NCI-H82 treated with DMSO at 0.1 percent for 48 hours (cell line): Measurements from ENCODE around the gene BET1.
A peak's percentile ranks its signal among the peaks of the same experiment; 100 is the strongest.

ENCODE experiments used
- DNase-seq: peaks from one replicate; lab custom pipeline; 2025; ENCODE audit not compliant: unreplicated experiment; lab: John Stamatoyannopoulos, UW

The BET1 gene

DNA sequence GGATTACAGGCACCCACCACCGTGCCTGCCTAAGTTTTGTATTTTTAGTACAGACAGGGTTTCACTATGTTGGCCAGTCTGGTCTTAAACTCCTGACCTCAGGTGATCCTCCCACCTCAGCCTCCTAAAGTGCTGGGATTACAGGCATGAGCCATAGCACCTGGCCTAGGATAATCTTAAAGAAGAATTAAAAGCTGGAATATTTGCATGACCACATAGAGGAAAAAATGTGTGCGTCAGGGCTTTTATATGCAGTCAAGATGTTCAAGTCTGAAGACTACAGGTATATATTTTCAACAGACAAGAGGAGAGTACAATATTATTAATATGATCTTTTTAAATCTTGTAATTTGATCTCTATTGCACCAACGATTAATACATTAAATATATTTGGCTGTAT lies 43.2 kb downstream of the BET1 start:
- no peak for DNase-seq

DNA sequence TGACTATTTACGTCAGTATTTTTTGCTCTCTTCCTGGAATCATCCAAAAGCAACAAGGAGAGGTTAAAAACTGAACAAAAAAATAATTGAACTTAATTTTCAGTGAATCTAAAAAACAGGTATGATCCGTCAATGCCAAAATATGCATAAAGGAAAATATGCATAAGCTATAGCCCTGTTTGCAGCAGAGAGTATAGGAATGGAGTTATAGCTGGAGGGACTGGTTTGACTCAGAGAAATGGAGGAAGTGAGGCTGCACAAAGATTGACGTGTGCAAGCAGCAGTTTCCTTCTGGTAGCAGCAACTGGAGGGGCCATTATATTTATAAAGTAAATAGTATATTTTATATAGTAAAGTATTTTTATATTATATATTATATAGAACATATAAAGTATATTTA lies 45.5 kb downstream of the BET1 start:
- no peak for DNase-seq

DNA sequence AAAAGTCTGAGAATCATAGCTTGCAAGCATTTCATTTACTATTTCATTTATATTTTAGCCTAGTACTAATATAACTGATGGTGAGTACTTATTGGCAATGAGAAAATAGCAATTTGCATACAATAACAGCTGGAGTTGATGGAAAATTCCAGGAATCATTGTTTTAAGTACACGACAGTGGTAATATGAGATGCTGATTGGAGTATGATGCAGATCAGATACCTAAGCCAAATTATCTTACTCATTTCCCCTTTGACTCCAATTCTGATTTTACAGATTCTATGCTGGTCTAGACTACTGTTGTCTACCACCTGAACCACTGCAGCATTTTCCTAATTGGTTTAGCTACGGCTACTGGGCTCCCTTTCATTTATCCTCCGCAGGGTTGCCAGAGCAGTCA lies 45.9 kb downstream of the BET1 start:
- no peak for DNase-seq

DNA sequence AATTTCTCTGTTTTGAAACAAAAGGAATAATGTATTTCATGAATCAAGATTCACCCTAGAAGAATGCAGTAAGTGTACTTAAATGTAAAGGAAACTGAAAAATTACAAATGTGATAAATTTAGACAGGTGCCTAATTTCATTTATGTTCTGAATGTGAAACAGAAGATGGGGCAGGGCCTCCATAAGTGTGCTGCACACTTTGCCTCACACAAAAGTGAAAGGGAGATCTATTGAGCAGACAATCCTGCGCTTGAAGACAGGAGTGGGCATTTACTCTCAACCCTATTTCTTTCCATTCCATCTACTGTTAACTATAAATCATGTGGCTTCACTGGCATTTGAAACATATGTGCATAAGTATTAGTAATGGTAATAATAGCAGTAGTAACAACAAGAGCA lies 46.4 kb downstream of the BET1 start:
- DNase-seq: no peak

DNA sequence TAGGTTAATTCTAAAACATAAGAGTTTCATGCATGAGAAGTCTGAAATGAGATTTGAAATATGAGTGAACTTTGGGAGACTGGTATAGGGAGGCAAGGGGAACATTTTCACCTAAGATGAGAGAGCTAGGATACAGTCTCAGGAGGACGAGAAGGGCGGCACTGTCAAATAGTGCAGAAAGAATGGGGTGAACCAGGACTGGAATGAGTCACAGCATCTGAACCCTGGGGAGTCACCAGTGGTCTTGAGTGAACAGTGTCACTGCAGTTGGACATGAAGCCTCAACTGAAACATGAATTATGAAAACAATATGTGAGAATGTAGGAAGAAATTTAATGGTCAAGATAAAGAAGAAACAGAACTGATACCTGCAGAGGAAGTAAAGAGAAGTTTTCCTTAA lies 48.9 kb downstream of the BET1 start:
- no peak for DNase-seq

DNA sequence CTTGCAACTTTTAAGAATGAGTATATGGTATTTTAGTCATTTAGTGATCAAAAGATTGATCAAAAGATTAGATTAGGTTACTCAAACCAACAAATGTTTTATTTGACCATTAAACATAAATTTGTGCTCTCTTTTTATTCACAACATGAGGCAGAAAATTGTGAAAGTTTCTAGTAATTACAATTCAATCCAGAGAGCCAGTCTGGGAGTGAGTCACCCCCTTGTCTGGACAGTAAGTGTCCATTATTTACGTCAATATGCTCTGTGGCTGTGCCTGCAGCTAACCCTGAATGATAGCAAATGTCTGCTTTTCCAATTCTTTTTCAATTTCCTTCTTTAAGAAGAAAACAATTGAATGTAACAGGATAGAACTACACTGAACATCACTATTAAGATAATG lies 54.7 kb downstream of the BET1 start:
- no peak for DNase-seq

DNA sequence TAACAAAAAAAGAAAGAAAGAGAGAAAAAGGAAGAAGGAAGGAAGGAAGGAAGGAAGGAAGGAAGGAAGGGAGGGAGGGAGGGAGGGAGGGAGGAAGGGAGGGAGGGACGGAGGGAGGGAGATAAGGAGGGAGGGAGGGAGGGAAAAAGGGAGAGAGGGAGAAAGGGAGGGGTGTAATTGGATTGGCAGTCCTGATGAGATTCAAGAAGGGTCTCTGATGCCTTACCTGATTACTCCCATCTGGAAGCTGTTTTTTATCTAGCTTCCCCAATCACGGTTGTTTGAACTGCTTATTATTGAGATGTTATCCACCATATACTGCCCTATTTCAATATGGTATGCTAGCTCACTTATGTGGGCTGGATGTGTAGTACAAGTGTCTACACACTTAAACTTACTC lies 55.3 kb downstream of the BET1 start:
- DNase-seq: peak; percentile 6

DNA sequence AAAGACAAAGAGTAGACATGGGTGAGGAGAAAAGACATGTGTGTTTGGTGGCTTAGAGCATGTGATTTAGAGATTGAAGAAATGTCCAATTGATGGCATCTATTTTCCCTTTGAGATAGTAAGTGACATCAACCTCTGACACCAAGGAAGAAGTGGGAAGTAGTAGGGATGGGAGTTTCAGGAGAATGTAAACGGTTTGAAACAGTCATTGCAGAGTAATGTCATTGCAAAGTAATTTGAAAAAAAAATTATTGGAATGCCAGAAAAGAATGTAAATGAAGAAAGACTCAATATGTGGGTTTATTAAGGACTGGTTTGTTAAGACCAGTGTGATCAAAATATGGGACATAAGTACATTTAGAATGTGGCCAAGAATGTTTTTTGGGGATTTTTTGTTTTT lies 56.0 kb downstream of the BET1 start:
- no peak for DNase-seq

DNA sequence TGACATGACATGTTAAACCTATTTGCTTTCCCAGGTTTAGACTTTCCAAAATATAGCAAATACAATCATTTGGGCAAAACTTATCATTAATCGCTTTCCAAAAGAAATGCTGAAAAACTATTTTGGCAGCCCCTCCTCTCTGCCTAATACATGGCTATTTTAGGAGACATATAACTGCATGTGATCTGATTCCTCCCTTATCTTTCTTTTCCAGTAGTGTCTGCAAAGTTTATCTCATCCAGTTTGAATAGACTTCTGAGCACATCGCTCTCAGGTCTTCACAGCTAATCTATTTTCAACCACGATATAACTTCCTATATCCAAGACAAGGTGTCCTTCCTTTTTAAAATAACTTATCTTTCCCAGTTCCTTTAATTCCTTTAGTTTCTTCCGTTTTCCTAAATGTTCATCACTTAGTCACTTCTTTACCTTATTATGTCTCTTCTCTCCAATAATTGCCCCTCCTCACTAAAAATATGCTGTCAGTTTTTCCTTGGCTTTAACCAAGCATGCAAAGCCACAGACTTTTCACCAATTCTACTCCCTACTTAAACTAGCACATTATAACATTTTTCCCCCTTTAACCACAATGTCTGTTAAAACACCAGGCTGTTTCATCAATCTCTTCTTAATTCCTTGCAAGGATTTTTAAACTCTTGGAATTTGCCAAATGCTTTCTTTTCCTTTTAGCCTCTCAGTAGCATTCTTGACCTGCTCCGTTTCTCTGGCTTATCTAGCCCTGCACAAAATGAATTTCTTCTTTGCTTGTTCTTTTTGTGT lies 58.2 kb downstream of the BET1 start:
- DNase-seq: no peak

DNA sequence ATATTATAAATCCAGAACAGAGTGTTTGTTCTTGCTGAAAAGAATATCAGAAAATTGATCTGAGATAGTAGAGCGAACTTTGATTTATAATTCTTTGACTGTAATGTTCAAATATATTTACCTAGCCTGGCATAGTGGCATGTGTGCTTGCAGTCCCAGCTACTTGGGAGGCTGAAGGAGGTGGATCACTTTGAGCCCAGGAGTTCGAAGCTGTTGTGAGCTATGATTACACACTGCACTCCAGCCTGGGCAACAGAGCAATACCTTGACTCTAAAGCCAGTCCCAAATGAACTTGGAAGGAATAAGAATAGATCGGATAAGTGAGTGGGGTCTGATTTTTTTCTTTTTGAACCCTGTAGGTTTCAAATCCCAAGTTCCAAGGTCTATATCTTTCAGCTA lies 59.1 kb downstream of the BET1 start:
- DNase-seq: no peak

DNA sequence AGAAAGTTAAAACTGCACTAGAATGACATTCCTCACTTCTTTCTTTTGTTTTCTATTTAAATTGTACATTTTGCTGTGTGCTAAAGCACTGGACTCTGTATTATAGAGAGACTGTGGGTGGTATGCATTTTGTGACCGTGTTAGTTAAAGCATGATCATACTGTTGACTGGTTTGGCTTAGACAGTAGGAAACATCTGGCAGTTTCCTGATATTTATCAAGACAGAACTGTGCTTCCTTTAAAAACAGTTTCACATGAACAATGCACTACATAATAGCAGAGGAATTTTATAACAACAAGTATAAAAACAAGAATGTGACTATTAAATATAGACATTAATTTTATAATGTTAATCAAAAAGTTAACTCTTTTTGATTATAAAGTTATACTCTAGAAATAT lies 59.5 kb downstream of the BET1 start:
- DNase-seq: no peak

DNA sequence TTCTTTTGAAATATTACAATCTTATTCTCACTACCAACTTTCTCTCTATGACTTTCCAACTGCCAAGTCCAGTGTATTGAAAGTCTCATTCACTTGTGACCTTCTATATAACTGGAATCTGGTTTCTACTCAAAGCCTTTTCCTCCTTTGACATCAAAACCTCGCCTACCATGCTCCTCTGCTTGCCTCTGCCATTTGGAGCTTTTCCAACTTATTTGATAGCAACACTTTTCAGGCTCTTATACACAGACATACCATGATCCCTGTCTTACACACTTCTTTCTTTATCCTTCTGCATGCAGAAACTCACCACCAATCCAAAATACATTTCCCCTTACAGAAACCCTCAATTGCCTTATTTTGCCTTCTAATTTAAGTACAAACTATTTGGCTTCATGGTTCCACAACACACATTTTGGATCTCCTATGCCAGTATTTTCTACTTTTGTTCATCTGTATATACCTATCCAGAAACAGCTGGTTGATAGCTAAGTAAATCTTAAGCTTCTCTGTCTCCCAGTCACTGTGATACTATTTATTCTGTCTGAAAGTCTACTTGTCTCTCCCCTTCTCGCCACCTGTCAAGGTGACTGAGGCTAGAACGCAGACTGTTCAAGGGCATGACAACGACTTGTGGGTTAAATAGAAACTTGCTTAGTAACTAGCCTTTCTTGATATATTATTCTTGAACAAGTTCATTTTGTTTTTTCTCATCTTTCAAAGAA lies 60.2 kb downstream of the BET1 start:
- DNase-seq: peak; percentile 49
